NCI-H1436 (cell line): ENCODE data around the gene FADS6.

Source experiments
- DNase-seq: peaks from one replicate; lab custom pipeline; 2025; lab: John Stamatoyannopoulos, UW

Gene FADS6

GRCh38 chr17:74892974-74893911 is at the start of gene FADS6:
TSS of gene FADS6 (minus strand) at chr17:74893633. CDS start at chr17:74893595, 38 bp downstream.
- DNase-seq = no peak

GRCh38 chr17:74941128-74941725 is 47.8 kb upstream of the FADS6 start:
- DNase-seq = no peak

- DNase-seq = no peak
Measured at GRCh38 chr17:74939534-74939933, 46.1 kb upstream of the FADS6 start.

GRCh38 chr17:74938194-74938950 is 44.9 kb upstream of the FADS6 start:
- DNase-seq = no peak

GRCh38 chr17:74937064-74938051 is 43.9 kb upstream of the FADS6 start:
- DNase-seq = no peak

GRCh38 chr17:74936470-74936799 is 43.0 kb upstream of the FADS6 start:
- DNase-seq = no peak

GRCh38 chr17:74935585-74936469 is 42.4 kb upstream of the FADS6 start, which contains the start of gene OTOP3:
TSS of gene OTOP3 (plus strand) at chr17:74935898. CDS start at chr17:74935922, 24 bp downstream.
- DNase-seq = no peak

- no peak for DNase-seq
Measured at GRCh38 chr17:74935048-74935447, 41.6 kb upstream of the FADS6 start.

- no peak for DNase-seq
Measured at GRCh38 chr17:74930535-74931036, 37.2 kb upstream of the FADS6 start.

GRCh38 chr17:74928786-74929185 is 35.4 kb upstream of the FADS6 start:
- DNase-seq = no peak

- no peak for DNase-seq
Measured at GRCh38 chr17:74925242-74925641, 31.8 kb upstream of the FADS6 start.

- no peak for DNase-seq
Measured at GRCh38 chr17:74924250-74924948, 31.0 kb upstream of the FADS6 start, which contains the start of gene OTOP2. TSS of gene OTOP2 (plus strand) at chr17:74924273. CDS start at chr17:74924633, 360 bp downstream.

- peak; percentile 49 for DNase-seq
Measured at GRCh38 chr17:74923538-74924249, 30.3 kb upstream of the FADS6 start.

- DNase-seq = no peak
Measured at GRCh38 chr17:74922694-74923537, 29.5 kb upstream of the FADS6 start, which contains the start of gene USH1G. TSS of gene USH1G (minus strand) at chr17:74923255. CDS start at chr17:74923073, 182 bp downstream.

GRCh38 chr17:74922172-74922571 is 28.7 kb upstream of the FADS6 start:
- no peak for DNase-seq

GRCh38 chr17:74921769-74922168 is 28.3 kb upstream of the FADS6 start:
- no peak for DNase-seq

GRCh38 chr17:74921026-74921681 is 27.7 kb upstream of the FADS6 start:
- no peak for DNase-seq
